HEK293 (cell line): ENCODE data around the gene CWC22.

ENCODE experiments used
- CTCF ChIA-PET: fragments of 350-600 bp; formaldehyde crosslinking; extraction: SDS; loops from one replicate; lab custom pipeline; 2021; ENCODE audit warnings: antibody characterized with exemption; lab: Yijun Ruan, JAX
- POLR2A ChIA-PET: fragments of 300-600 bp; formaldehyde crosslinking; extraction: SDS; loops from one replicate; lab custom pipeline; 2020; ENCODE audit warnings: antibody characterized with exemption, inconsistent platforms; lab: Yijun Ruan, JAX
- H3K27ac ChIP-seq: fragments of 200-500 bp; sonication (Bioruptor generic); 2 replicates; pipeline ENCODE4 v1.5.1; 2014; ENCODE audit warnings: low read depth, low read length, control low read depth, inconsistent platforms; ENCODE audit errors: extremely low read depth
- H3K36me3 ChIP-seq, 2 experiments: fragments of 200-500 bp in 1 of 2; sonication (Bioruptor generic) in 1 of 2; 1 replicate in 1 of 2; 2 replicates in 1 of 2; pipeline ENCODE4 v1.5.1; 2014 to 2017; ENCODE audit warnings: inconsistent platforms in 2 of 2, low read length in 2 of 2; ENCODE audit not compliant: control insufficient read depth in 2 of 2, insufficient read depth in 1 of 2
- H3K4me1 ChIP-seq: fragments of 200-500 bp; sonication (Bioruptor generic); 2 replicates; pipeline ENCODE4 v1.5.1; 2014; ENCODE audit warnings: mild to moderate bottlenecking, low read length, inconsistent platforms; ENCODE audit not compliant: control insufficient read depth, insufficient read depth
- H3K4me3 ChIP-seq: 2 replicates; pipeline ENCODE4 v1.5.1; 2011; ENCODE audit warnings: low read depth, mild to moderate bottlenecking, control low read depth, low read length, moderate library complexity
- H3K9me3 ChIP-seq: fragments of 200-500 bp; sonication (Bioruptor generic); 2 replicates; pipeline ENCODE4 v1.5.1; 2014; ENCODE audit warnings: low read depth, low read length, inconsistent platforms; ENCODE audit not compliant: control insufficient read depth, insufficient read depth
- GLI2 ChIP-seq: fragments of 450-650 bp; formaldehyde crosslinking; IDR thresholded peaks from 2 replicates; pipeline ENCODE4; 2017; ENCODE audit warnings: missing biosample characterization, missing genetic modification characterization, low read depth, borderline replicate concordance
- KLF10 ChIP-seq: fragments of 450-650 bp; IDR thresholded peaks from 2 replicates; pipeline ENCODE4 v1.5.1; 2018; ENCODE audit warnings: missing biosample characterization, mild to moderate bottlenecking, missing genetic modification characterization
- OVOL3 ChIP-seq: fragments of 450-650 bp; formaldehyde crosslinking; IDR thresholded peaks from 2 replicates; pipeline ENCODE4 v1.5.1; 2016; ENCODE audit warnings: missing biosample characterization, missing genetic modification characterization
- PRDM4 ChIP-seq: fragments of 450-650 bp; formaldehyde crosslinking; IDR thresholded peaks from 2 replicates; pipeline ENCODE4 v1.5.1; 2017; ENCODE audit warnings: missing biosample characterization, missing genetic modification characterization
- REPIN1 ChIP-seq: fragments of 450-650 bp; formaldehyde crosslinking; IDR thresholded peaks from 2 replicates; pipeline ENCODE4 v1.5.1; 2017; ENCODE audit warnings: missing biosample characterization, missing genetic modification characterization, low read depth
- ZBTB26 ChIP-seq: fragments of 450-650 bp; formaldehyde crosslinking; optimal IDR thresholded peaks from 2 replicates; pipeline ENCODE3; 2016; ENCODE audit warnings: missing biosample characterization, mild to moderate bottlenecking, missing genetic modification characterization
- ZNF132 ChIP-seq: fragments of 450-650 bp; formaldehyde crosslinking; IDR thresholded peaks from 2 replicates; pipeline ENCODE4 v1.5.1; 2017; ENCODE audit warnings: missing biosample characterization, missing genetic modification characterization, borderline replicate concordance
- ZNF2 ChIP-seq: fragments of 450-650 bp; formaldehyde crosslinking; IDR thresholded peaks from 2 replicates; pipeline ENCODE4 v1.5.1; 2016; ENCODE audit warnings: missing biosample characterization, missing genetic modification characterization
- ZNF24 ChIP-seq: fragments of 450-650 bp; formaldehyde crosslinking; IDR thresholded peaks from 2 replicates; pipeline ENCODE4 v1.5.1; 2016; ENCODE audit warnings: missing biosample characterization, missing genetic modification characterization
- ZNF266 ChIP-seq: fragments of 450-650 bp; formaldehyde crosslinking; IDR thresholded peaks from 2 replicates; pipeline ENCODE4 v1.5.1; 2016; ENCODE audit warnings: missing biosample characterization, missing genetic modification characterization, low read depth
- ZNF350 ChIP-seq: fragments of 450-650 bp; formaldehyde crosslinking; IDR thresholded peaks from 2 replicates; pipeline ENCODE4 v1.5.0; 2017; ENCODE audit warnings: missing biosample characterization, mild to moderate bottlenecking, missing genetic modification characterization
- ZNF473 ChIP-seq: fragments of 450-650 bp; formaldehyde crosslinking; IDR thresholded peaks from 2 replicates; pipeline ENCODE4 v1.5.1; 2017; ENCODE audit warnings: missing biosample characterization, missing genetic modification characterization
- ZNF530 ChIP-seq: fragments of 450-650 bp; formaldehyde crosslinking; IDR thresholded peaks from 2 replicates; pipeline ENCODE4 v1.5.1; 2016; ENCODE audit warnings: low read depth, missing biosample characterization, missing genetic modification characterization
- ZNF629 ChIP-seq: fragments of 450-650 bp; formaldehyde crosslinking; IDR thresholded peaks from 2 replicates; pipeline ENCODE4 v1.5.1; 2017; ENCODE audit warnings: missing biosample characterization, missing genetic modification characterization
- ZNF660 ChIP-seq: fragments of 450-650 bp; IDR thresholded peaks from 2 replicates; pipeline ENCODE4 v1.5.1; 2018; ENCODE audit warnings: missing biosample characterization, mild to moderate bottlenecking, missing genetic modification characterization
- ZNF707 ChIP-seq: fragments of 450-650 bp; formaldehyde crosslinking; IDR thresholded peaks from 2 replicates; pipeline ENCODE4 v1.5.1; 2016; ENCODE audit warnings: missing biosample characterization, missing genetic modification characterization
- ZNF747 ChIP-seq: fragments of 450-650 bp; formaldehyde crosslinking; IDR thresholded peaks from 2 replicates; pipeline ENCODE4 v1.5.1; 2016; ENCODE audit warnings: missing biosample characterization, missing genetic modification characterization
- ZNF785 ChIP-seq: fragments of 450-650 bp; formaldehyde crosslinking; IDR thresholded peaks from 2 replicates; pipeline ENCODE4 v1.5.1; 2016; ENCODE audit warnings: missing biosample characterization, missing genetic modification characterization
- ZSCAN16 ChIP-seq: fragments of 450-650 bp; formaldehyde crosslinking; IDR thresholded peaks from 2 replicates; pipeline ENCODE4 v1.5.1; 2016; ENCODE audit warnings: missing biosample characterization, missing genetic modification characterization
- TF ChIP-seq, protein P1 (sequence below): fragments of 450-650 bp; formaldehyde crosslinking; IDR thresholded peaks from 2 replicates; pipeline ENCODE4 v1.5.1; 2016; ENCODE audit warnings: missing biosample characterization, missing genetic modification characterization

CWC22 gene

GRCh38 chr2:180021850-180022249, 14.8 kb upstream of the CWC22 start:
- CTCF ChIA-PET = interaction anchor here (1.5 kb wide), 1 partner anchor 55 kb away, joined by 3 read pairs; no protein-coding TSS in a partner anchor
- POLR2A ChIA-PET = no interaction called here
- Histone ChIP-seq H3K9me3 (no peaks in the 10 kb centered on the region), H3K4me1 (0 out of 2 replicates have a peak, but pooled peaks cover 2% of the 10 kb centered on the region), H3K36me3 (no peaks in the 10 kb centered on the region), H3K4me3 (no peak overlapping the region), H3K27ac (no peak overlapping the region)
- no peak for TF ChIP-seq ZNF747 (tag by site-specific recombination)
- no peak for TF ChIP-seq ZNF350 (tag by site-specific recombination)
- TF ChIP-seq ZNF2 (tag by site-specific recombination) = no peak
- no peak for TF ChIP-seq ZNF530 (tag by site-specific recombination)
- TF ChIP-seq ZNF785 (tag by site-specific recombination) = no peak
- no peak for TF ChIP-seq OVOL3
- TF ChIP-seq REPIN1 (tag by site-specific recombination) = no peak
- no peak for TF ChIP-seq ZNF24 (tag by site-specific recombination)
- no peak for TF ChIP-seq ZBTB26
- no peak for TF ChIP-seq GLI2 (tag by site-specific recombination)
- no peak for TF ChIP-seq ZNF132 (tag by site-specific recombination)
- TF ChIP-seq, protein P1, sequence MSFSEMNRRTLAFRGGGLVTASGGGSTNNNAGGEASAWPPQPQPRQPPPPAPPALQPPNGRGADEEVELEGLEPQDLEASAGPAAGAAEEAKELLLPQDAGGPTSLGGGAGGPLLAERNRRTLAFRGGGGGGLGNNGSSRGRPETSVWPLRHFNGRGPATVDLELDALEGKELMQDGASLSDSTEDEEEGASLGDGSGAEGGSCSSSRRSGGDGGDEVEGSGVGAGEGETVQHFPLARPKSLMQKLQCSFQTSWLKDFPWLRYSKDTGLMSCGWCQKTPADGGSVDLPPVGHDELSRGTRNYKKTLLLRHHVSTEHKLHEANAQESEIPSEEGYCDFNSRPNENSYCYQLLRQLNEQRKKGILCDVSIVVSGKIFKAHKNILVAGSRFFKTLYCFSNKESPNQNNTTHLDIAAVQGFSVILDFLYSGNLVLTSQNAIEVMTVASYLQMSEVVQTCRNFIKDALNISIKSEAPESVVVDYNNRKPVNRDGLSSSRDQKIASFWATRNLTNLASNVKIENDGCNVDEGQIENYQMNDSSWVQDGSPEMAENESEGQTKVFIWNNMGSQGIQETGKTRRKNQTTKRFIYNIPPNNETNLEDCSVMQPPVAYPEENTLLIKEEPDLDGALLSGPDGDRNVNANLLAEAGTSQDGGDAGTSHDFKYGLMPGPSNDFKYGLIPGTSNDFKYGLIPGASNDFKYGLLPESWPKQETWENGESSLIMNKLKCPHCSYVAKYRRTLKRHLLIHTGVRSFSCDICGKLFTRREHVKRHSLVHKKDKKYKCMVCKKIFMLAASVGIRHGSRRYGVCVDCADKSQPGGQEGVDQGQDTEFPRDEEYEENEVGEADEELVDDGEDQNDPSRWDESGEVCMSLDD (tag by site-specific recombination) = no peak

GRCh38 chr2:180017784-180018183, 10.7 kb upstream of the CWC22 start:
- no peak overlapping the region for H3K4me3 ChIP-seq
- H3K4me1 ChIP-seq = 0 out of 2 replicates have a peak, but pooled peaks cover 2% of the 10 kb centered on the region
- ChIA-PET POLR2A (no interaction called here), CTCF (no interaction called here)
- TF ChIP-seq ZNF473 (no peak), ZSCAN16 (tag by site-specific recombination) (no peak), PRDM4 (tag by site-specific recombination) (no peak), KLF10 (tag by site-specific recombination) (no peak)
- H3K36me3 ChIP-seq = no peaks in the 10 kb centered on the region
- H3K9me3 ChIP-seq = no peaks in the 10 kb centered on the region
- H3K27ac ChIP-seq = no peak overlapping the region

DNA sequence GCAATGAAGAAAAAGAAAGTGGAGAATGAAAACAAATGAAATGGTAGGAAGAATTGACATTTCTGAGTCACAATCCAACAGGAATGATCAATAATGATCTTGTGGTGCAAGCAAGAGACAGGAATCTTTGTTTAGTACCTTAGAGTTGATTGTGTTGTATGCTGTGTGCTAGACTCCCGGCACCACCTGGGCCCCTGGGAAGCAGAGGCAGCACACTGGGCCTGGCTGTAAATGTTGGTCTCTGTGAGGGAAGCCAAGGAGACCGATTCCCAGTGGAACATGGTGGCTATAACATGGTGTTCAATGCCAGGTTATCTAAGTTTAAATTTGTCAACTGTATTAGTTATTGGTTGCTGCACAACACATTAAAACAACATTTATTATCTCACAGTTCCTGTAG, 9.8 kb upstream of the CWC22 start:
- no peaks in the 10 kb centered on the region for H3K36me3 ChIP-seq
- H3K4me1 ChIP-seq = 0 out of 2 replicates have a peak, but pooled peaks cover under 1% of the 10 kb centered on the region
- no peak overlapping the region for H3K27ac ChIP-seq
- no peaks in the 10 kb centered on the region for H3K9me3 ChIP-seq
- POLR2A ChIA-PET = no interaction called here
- no peak for TF ChIP-seq ZNF629 (tag by site-specific recombination)
- no peak for TF ChIP-seq ZNF132 (tag by site-specific recombination)
- no peak for TF ChIP-seq ZNF266 (tag by site-specific recombination)
- TF ChIP-seq ZNF660 = no peak
- TF ChIP-seq ZNF707 (tag by site-specific recombination) = no peak
- TF ChIP-seq, all 188 proteins: peak for 0
- CTCF ChIA-PET = no interaction called here
- no peak overlapping the region for H3K4me3 ChIP-seq
